SKM-1 (cell line): ENCODE data around the gene MICU1.
"Not testable (repeated sequence)": the region's sequence is repeated elsewhere in the genome, so short reads cannot be mapped to it uniquely, and the experiment has no call there.

ENCODE experiments used
- DNase-seq: peaks from one replicate; lab custom pipeline; 2025; ENCODE audit not compliant: unreplicated experiment; lab: John Stamatoyannopoulos, UW

The MICU1 gene, protein sequence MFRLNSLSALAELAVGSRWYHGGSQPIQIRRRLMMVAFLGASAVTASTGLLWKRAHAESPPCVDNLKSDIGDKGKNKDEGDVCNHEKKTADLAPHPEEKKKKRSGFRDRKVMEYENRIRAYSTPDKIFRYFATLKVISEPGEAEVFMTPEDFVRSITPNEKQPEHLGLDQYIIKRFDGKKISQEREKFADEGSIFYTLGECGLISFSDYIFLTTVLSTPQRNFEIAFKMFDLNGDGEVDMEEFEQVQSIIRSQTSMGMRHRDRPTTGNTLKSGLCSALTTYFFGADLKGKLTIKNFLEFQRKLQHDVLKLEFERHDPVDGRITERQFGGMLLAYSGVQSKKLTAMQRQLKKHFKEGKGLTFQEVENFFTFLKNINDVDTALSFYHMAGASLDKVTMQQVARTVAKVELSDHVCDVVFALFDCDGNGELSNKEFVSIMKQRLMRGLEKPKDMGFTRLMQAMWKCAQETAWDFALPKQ

DNA sequence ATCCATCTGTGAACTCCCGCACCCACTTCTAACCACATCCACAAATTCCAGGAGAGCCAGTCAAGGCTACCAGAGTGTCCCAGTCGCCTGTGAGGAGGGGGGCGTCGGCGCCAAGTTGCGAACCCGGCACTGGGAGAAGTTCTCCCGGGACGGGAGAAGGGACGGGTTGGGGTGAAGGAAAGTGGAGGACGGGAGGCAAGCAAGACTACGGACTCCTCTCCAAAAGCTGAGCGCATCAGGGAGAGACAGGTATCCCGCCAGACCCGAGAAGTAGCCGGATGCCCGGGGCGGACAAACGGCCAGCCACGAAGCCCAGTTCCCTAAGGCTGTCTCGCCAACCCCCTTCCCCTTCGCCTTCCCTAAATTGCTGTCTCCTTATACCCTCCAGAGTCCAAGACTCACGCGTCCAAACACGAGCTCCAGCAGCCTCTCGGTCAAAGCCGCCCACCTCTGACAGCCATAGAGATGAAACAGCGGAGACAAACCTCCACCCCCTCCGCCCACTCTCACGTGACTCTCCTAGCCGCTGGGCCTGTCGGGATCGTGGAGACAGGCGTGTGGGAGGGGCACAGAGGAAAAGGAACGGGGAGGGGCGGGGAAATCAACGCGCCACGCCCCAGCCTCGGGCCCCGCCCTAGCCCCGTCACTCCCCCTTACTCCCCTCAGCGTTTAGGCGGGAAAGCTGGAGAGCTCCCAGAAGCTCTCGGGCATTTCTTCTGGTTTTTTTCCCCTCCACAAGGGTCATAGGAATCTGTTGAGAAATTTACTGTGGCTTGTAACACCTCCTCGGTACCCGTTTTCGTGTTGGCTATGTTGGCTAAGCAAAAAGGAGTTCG, at the start of gene MICU1:
Gene MICU1, minus strand, starts transcription at position 472 of the 836 bp plus-strand sequence. CDS start 59,286 bp downstream, outside the sequence.
- DNase-seq: peak; percentile 94

DNA sequence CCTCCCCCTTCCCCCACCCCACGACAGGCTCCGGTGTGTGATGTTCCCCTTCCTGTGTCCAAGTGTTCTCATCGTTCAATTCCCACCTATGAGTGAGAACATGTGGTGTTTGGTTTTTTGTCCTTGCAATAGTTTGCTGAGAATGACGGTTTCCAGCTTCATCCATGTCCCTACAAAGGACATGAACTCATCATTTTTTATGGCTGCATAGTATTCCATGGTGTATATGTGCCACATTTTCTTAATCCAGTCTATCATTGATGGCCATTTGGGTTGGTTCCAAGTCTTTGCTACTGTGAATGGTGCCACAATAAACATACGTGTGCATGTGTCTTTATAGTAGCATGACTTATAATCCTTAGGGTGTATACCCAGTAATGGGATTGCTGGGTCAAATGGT, 48.3 kb upstream of the MICU1 start:
- DNase-seq: not testable (repeated sequence)

DNA sequence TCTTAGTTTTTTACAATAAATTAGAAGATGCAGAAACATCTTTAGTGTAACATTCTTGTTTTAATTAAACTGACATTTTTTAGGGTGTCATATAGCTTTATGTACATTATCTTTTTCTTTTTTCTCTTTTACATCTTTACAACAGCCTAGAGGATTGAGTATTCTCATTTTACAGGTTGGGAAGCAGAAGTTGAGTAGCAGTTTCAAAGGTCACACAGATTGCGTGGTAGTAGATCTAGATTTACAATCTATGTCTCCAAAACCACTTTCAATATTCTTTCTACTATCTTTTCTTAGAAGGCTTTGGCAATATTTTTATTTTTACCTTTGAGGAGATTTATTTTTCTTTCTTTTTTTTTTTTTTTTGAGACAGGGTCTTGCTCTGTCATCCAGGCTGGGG, 47.4 kb upstream of the MICU1 start:
- no peak for DNase-seq

DNA sequence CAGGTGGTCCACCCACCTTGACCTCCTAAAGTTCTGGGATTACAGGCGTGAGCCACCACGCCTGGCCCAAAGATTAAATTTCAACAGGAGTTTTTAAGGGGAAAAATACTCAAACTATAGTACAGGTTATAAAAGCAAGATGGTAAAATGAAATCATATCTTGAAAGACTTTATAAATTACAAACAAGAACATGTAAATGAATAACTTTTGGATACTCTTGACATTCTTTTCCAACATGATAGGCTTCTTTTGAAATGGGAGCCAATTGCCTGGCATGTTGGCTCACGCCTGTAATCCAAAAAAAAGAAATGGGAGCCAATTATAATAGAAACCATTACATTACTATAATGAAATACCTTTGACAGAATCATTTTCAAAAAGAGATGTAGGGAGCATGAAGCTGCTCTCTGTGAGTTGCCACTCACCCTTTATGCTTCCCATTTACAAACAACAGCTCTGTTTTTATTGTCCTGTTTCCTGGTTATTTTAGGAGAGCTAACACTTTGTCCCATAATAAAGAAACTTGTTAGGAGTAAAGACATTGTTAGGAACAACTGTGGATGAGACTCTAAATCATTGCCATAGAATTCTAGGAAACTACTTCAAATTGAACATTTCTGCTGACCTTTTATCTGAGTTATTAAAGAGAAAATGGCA, 41.5 kb upstream of the MICU1 start:
- DNase-seq: no peak

DNA sequence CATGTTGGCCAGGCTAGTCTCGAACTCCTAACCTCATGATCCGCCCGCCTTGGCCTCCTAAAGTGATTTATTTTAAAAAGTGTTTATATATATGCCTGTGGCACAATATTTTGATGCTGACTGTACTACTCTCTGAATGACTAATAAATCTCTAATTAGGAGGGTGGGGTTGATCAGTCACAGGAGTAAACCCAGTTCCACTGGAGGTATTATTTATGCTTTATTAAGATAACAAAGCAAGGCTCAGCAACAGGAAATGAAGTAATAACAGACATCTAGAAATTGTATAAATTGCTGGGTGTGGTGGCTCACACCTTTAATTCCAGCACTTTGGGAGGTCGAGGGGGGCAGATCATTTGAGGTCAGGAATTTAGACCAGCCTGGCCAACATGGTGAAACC, 40.0 kb upstream of the MICU1 start:
- DNase-seq: no peak

DNA sequence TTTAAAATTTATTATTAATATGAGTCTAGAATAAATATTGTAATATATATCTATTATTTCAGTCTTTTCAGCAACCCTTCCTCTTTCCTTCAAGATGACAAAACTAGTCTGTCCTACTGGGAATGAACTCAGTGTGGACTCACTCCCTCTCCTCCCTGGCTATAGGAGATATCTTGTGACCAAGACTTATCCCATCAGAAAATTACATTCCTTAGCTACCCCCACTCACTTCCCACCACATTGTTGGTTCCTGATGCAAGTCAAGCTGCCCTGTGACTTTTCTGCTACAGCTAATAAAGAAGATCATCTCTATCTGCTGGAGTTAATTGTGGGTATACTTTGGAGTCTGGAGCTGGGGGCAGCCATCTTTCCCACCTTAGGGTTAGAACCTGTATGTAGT, 38.1 kb upstream of the MICU1 start:
- DNase-seq: no peak

DNA sequence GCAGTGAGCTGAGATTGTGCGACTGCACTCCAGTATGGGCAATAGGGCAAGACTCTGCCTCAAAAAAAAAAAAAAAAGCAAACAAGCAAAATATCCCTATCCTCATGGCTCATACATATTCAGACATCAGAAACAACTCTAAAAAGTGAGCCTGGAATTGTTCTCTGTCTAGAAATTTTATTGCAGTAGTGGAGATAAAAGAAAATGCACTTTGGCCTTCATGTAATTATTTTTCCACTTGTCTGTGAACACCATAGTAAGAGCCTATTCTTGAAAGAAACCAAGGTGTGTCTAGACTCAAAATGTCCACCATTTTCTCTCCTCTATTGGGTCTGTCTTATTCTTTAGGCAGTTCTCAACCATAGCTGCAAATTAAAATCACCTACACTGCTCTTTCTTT, 35.6 kb upstream of the MICU1 start:
- no peak for DNase-seq

DNA sequence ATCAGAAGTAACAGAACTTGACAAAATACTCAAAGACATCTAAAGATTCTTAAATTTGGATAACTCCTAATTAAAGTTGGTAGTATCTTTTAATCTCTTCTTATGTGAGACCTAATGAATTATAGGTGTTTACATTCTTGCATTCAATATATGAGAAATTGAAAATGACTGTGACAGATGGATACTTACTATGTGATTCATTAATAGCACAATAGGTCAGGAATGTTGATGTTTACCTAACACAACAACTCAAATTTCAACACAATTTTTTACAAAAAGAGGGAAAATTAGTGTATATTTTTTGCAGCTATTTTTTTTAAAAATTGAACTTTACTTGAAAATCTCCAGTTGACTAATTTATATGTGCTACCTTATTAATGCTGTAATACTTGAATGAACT, 34.3 kb upstream of the MICU1 start:
- DNase-seq: no peak

DNA sequence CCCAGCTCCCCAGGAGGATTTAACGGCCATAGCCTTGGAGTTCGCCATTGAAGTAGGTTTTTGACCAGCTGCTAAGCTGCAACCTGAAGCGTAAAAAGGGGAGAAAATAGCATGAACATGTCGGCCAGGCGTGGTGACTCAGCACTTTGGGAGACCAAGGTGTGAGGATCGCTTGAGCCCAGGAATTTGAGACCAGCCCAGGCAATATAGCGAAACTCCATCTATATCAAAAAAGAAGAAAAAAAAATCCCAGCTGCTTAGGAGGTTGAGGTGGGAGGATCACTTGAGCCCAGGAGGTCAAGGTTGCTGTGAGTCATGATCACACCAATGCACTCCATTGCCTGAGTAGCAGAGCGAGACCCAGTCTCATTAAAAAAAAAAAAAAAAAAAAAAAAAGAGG, 33.8 kb upstream of the MICU1 start:
- no peak for DNase-seq

DNA sequence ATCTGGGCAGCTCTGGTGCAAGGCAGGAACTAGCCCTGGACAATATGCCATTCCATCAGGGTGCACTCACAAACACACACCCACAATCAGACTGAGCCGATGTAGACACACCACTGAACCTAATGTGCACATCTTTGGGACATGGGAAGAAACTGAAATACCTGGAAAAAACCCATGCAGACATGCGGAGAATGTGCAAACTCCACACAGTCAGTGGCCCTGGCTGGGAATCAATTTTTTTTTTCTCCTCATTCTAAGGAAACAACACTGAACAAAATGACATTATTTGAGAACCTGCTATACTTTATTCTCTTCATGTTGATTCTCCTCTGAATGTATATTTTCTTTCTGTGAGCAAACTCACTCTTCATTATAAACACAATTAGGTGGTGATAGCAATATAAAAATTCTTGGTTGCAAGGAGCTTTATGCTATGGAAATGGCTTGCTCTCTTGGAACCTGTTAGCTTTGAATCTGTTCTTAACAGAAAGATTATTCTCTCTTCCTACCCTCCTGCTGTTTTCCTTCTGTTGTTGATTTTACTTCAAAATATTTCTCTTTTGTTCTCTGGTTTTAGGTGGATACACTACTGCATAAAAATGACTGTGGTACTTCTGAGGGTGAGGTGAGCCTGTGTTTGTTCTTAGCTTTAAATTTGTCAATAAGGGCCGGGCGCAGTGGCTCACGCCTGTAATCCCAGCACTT, 33.0 kb upstream of the MICU1 start:
- DNase-seq: no peak

DNA sequence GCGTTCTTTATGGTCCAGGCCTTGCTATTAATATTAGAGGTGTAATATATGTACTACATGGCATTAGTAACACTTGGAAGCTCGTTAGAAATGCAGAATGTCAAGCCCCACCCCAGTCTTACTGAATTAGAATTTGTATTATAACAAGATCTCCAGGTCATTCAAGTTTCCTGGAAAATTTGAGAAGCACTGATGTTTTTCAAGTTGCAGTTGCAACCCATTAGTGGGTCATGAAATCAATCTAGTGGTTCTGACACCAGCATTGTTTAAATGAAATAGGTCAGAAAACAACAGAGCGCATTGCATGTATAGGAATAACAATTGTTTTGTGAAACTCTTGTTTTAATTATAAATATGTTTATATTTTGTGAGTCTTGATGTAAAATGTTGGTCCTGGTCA, 28.8 kb upstream of the MICU1 start:
- no peak for DNase-seq

DNA sequence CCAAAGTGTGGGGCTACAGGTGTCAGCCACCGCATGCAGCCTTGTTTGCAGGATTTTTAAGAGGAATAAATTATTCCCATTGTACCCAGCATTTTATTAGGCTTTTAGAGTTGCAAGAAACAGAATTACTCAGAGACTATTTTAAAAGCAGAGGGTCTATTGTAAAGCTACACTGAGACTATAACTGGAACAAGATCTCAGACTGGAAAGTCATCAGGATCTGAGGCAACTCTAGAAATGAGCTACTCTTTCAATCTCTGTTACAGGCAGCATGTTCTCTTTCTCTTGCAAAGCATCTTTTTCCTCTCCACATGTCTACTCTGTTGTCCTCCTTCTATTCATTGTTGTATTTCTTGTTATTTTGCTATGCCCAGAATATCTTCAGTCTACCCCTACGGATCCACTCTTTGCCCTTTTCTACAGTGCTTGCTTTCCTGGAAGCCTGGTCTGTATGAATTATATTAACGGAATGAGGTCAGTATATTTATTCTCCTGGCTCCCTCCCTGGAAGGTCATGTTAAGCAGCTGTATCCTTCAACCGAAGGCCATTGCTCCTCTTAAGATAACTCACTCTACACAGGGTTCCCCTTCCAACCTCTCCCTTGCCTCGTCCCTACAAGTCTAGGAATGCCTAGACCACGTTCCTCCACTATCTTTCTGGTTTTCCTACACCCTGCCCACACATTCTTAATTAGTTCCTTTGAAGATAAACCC, 27.7 kb upstream of the MICU1 start:
- DNase-seq: no peak

DNA sequence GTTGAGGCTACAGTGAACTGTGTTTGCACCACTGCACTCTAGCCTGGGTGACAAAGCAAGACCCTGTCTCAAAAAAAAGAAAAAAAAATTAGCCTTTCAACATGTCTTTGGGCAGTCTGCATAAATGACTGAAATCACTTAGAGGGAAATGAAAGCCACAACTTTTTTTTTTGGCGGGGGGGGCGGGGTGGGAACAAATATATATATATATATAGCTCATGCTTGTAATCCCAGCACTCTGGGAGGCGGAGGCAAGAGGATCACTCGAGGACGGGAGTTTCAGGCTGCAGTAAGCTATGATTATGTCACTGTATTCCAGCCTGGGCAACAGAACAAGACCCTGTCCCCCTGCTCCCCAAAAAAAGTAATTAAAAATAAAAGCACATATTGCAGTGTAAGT, 23.4 kb upstream of the MICU1 start:
- no peak for DNase-seq

DNA sequence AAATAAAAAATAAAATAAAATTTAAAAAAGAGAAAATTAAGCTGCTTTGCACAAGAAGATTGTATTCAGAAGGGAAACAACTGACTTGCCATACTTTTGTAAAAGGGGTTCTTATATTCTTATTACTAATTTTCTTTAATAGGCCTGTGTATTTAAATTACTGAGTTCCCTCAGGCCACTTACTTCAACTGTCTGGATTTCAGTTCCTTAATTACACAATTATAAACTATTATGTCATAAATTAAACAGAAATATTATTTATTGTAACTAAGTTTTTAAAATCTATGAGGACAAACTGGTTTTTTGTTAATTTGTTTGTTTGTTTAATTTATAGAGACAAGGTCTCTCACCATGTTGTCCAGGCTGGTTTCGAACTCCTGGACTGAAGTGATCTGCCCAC, 22.4 kb upstream of the MICU1 start:
- DNase-seq: no peak

DNA sequence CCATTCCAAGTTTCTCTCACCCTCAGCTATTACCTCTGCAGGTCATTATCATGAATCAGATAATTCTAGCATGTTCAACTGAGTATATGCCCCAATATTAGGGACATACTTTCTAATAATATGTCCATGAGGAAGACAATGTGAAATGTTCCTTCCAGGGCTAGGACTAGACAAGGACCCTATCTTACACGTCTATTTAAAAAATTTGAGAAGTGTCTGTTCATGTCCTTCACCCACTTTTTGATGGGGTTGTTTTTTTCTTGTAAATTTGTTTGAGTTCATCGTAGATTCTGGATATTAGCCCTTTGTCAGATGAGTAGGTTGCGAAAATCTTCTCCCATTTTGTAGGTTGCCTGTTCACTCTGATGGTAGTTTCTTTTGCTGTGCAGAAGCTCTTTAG, 21.1 kb upstream of the MICU1 start:
- not testable (repeated sequence) for DNase-seq

DNA sequence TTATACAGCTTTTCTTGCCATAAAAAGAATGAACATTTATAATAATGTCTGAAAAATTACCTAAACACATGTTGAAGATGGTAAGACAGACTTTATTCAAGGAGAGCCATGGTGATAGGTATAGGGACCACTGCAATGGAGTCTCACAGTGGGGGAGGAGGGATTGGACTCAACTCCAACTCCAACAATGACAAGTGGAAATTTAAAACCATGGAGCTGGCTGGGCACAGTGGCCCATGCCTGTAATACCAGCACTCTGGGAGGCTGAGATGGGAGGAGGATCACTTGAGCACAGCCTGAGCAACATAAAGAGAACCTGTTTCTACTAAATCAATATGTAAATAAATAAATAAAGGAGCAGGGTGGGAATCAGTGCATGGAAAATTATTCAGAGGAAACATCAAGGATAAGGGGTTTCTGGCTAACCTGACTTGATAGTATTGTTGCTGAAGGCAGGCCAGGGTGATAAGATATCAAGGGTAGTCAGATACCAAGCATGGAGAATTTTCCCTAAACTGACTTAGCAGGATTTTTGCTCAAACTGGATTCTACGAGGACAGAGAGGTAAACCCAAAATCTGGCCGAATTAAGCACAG, 19.5 kb upstream of the MICU1 start:
- DNase-seq: no peak

DNA sequence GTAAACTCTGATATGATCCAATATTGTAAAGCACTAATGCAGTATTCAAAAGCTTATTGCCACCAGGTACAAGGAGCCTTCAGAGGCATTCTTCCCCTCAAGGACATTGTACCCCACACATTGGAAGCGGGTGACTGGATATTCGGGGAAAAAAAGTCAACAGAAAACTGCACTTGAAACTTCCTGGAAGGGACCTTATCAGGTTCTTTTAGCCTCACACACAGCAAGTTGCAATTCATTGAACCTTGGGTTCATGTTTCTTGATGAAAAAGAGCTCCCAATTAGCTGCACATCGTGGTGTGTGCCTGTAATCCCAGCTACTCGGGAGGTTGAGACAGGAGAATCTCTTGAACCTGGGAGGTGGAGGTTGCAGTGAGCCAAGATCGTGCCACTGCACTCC, 16.4 kb upstream of the MICU1 start:
- DNase-seq: no peak

DNA sequence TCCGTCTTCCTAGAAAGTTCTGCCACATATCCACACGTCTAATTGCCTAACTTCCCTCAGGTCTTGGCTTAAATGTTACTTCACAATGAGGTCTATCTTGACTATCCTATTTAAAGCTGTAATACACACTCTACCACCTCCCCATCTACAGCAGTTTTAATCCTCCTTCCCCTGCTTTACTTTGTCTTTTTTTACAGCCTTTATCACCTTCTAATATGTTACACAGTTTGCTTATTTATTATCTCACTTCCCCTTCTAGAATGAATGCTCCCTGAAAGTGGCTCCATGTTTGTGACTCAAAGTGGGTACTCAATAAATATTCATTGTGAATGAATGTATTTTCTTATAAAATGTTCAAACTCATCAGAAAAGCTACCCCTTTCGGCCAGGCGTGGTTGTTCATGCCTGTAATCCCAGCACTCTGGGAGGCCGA, 13.6 kb upstream of the MICU1 start:
- DNase-seq: peak; percentile 66

DNA sequence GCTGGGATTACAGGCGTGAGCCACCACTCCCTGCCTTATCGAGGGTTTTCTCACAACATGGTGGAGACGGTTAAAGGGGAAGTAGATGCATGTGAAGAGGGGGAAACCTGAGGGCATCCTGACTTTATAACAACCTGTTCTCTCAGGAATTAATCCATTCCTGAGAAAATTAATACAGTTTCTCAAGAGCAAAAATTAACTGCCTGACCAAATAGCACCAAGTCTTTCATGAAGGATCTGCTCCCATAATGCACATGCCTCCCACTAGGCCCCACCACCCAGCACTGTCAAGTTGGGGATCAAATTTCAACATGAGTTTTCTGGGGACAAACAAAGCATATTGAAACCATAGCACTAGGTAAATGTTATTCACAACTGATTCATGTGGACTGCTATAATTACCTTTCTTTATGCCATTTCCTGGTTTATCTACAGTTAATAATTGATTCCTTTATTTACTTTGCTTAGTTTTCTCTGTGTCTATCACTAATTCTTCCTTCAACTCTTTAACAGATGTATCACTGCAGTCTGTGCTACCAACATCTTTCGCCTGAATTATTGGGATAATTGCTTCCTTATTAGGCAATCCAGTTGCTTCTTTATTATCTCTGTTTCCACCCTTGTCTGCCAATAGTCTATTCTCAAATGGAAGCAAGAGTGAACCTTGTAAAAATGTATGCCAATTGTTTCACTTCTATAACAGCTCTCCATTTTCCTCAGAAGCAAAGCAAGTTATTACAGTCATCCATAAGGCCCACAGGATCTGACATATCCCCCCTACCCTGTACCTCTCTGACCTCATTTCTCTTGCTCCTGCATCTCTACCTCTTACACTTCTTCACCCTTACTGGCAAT, 12.9 kb upstream of the MICU1 start:
- no peak for DNase-seq
